IMR-90 (cell line): ENCODE data around the gene NDRG2.

Experiments
- FOS ChIP-seq: fragments of 150-350 bp; IDR thresholded peaks from 2 replicates; pipeline ENCODE4 v1.6.1; 2016; ENCODE audit warnings: low read depth, low read length
- MAZ ChIP-seq: IDR thresholded peaks from 2 replicates; pipeline ENCODE4 v1.6.1; 2012; ENCODE audit warnings: low read depth, mild to moderate bottlenecking, low read length, improper control_type of control experiment, moderate library complexity, borderline replicate concordance
- POLR2A ChIP-seq: IDR thresholded peaks from 2 replicates; pipeline ENCODE4 v1.6.1; 2012; ENCODE audit warnings: mild to moderate bottlenecking, low read depth, low read length

DNA sequence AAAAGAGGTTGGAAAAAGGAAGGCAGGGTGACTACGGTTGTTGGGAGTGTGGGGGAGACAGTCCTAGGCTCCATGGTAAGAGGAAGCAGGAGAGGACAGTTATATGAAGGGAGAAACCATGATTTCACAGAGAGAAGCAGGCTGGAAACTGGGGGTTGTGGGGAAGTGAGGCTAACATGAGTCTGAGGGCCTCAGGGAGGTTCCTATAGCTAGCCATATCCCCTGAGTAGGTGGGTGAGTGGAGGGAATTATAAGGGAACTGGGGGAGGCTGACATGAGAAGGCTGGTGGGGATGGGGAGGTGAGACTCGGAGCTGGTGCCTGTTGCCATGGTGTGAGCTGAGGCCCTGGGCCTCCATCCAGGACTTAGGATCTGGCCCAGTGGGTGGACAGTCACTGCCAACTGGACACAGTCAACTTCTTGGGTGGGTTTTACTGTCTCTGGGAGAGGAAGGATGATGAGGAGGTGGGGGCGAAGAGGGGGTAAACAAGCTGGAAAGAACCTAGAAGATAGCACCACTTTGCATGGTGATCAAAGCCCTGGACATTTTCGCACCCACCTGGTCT lies 8.4 kb upstream of the NDRG2 start:
- TF ChIP-seq FOS (no peak), MAZ (no peak), POLR2A (no peak)
